HL-60 (cell line): Measurements from ENCODE around the gene ADD2.

Source experiments
- CTCF ChIP-seq: IDR thresholded peaks from one replicate; pipeline ENCODE4 v1.5.1; 2011; ENCODE audit warnings: low read length, control low read depth, inconsistent platforms; ENCODE audit not compliant: insufficient read depth
- GABPA ChIP-seq: IDR thresholded peaks from 2 replicates; pipeline ENCODE4 v1.6.1; 2012; ENCODE audit warnings: low read depth
- POLR2AphosphoS5 ChIP-seq: IDR thresholded peaks from 2 replicates; pipeline ENCODE4 v1.6.1; 2012; ENCODE audit warnings: low read depth
- REST ChIP-seq: IDR thresholded peaks from 2 replicates; pipeline ENCODE4 v1.6.1; 2012; ENCODE audit warnings: low read depth; ENCODE audit not compliant: insufficient replicate concordance
- SPI1 ChIP-seq: IDR thresholded peaks from 2 replicates; pipeline ENCODE4 v1.6.1; 2012; ENCODE audit warnings: low read depth, mild to moderate bottlenecking, borderline replicate concordance

- TF ChIP-seq CTCF = no peak
- TF ChIP-seq POLR2AphosphoS5 = no peak
- no peak for TF ChIP-seq GABPA
- TF ChIP-seq REST = no peak
- TF ChIP-seq SPI1 = no peak
These were observed 76.4 kb downstream of the ADD2 start for GRCh38 chr2:70691497-70692140.
